ENCODE data around the gene C7orf25.
"Not testable (repeated sequence)": the region's sequence is repeated elsewhere in the genome, so short reads cannot be mapped to it uniquely, and the experiment has no call there.

C7orf25 gene

GRCh38 chr7:42900842-42901241 lies 11.0 kb downstream of the C7orf25 start:
- no peak for TF ChIP-seq CTCF (IDR thresholded peaks at IDR 0.05; ENCODE audit: low read depth, low read length)
- no peak overlapping the region for H3K4me3 ChIP-seq (ENCODE audit: low read depth, low read length)

GRCh38 chr7:42893346-42894240 lies 18.3 kb downstream of the C7orf25 start:
- H3K4me3 ChIP-seq (ENCODE audit: low read depth, low read length) = no peak overlapping the region

GRCh38 chr7:42886893-42887505 lies 24.9 kb downstream of the C7orf25 start:
- TF ChIP-seq CTCF (IDR thresholded peaks at IDR 0.05; ENCODE audit: low read depth, low read length) = no peak
- H3K4me3 ChIP-seq (ENCODE audit: low read depth, low read length) = no peak overlapping the region

More at GRCh38 chr7:42893346-42894240, 18.3 kb downstream of the C7orf25 start:
- no peak for TF ChIP-seq CTCF (IDR thresholded peaks at IDR 0.05; ENCODE audit: low read depth, low read length)

- TF ChIP-seq CTCF (IDR thresholded peaks at IDR 0.05; ENCODE audit: low read depth, low read length) = no peak
- no peak overlapping the region for H3K4me3 ChIP-seq (ENCODE audit: low read depth, low read length)
Measured at GRCh38 chr7:42886129-42886528, 25.7 kb downstream of the C7orf25 start.

- H3K4me3 ChIP-seq (ENCODE audit: low read depth, low read length) = not testable (repeated sequence)
Measured at GRCh38 chr7:42885183-42885582, 26.7 kb downstream of the C7orf25 start.

GRCh38 chr7:42883950-42884349 lies 27.9 kb downstream of the C7orf25 start:
- TF ChIP-seq CTCF (IDR thresholded peaks at IDR 0.05; ENCODE audit: low read depth, low read length) = no peak
- H3K4me3 ChIP-seq (ENCODE audit: low read depth, low read length) = no peak overlapping the region

- no peak overlapping the region for H3K4me3 ChIP-seq (ENCODE audit: low read depth, low read length)
- no peak for TF ChIP-seq CTCF (IDR thresholded peaks at IDR 0.05; ENCODE audit: low read depth, low read length)
Measured at GRCh38 chr7:42880392-42880791, 31.5 kb downstream of the C7orf25 start.

Measured in WI38 (cell line).